Stomach smooth muscle (tissue), 2 donors: ENCODE data around the gene MMAB.
A peak's percentile ranks its signal among the peaks of the same experiment; 100 is the strongest.

Experiments
- H3K27ac ChIP-seq: one replicate; pipeline ENCODE4 v1.7.0; 2013; ENCODE audit warnings: mild to moderate bottlenecking, low read length, inconsistent platforms
- H3K27me3 ChIP-seq, 2 donors: one replicate each; pipeline ENCODE4 v1.7.0; 2013; ENCODE audit warnings: low read length in 2 of 2; ENCODE audit not compliant: insufficient read depth in 2 of 2, control insufficient read depth in 1 of 2
- H3K36me3 ChIP-seq, 2 donors: one replicate each; pipeline ENCODE4 v1.7.0; 2013; ENCODE audit warnings: low read length in 2 of 2; ENCODE audit not compliant: control insufficient read depth in 2 of 2, insufficient read depth in 2 of 2
- H3K4me1 ChIP-seq: one replicate; pipeline ENCODE4 v1.7.0; 2013; ENCODE audit warnings: low read length; ENCODE audit not compliant: control insufficient read depth, insufficient read depth
- H3K4me3 ChIP-seq, 2 donors: one replicate each; pipeline ENCODE4 v1.7.0; 2013; ENCODE audit warnings: low read length in 2 of 2
- H3K9ac ChIP-seq, 2 donors: one replicate each; pipeline ENCODE4 v1.7.0; 2013; ENCODE audit warnings: low read length in 2 of 2, mild to moderate bottlenecking in 1 of 2
- H3K9me3 ChIP-seq, 2 donors: one replicate each; pipeline ENCODE4 v1.7.0; 2013; ENCODE audit warnings: low read length in 2 of 2; ENCODE audit not compliant: control insufficient read depth in 2 of 2
- donor health status: healthy.
- donor health status: Pancreatic carcinoma.

MMAB gene

DNA sequence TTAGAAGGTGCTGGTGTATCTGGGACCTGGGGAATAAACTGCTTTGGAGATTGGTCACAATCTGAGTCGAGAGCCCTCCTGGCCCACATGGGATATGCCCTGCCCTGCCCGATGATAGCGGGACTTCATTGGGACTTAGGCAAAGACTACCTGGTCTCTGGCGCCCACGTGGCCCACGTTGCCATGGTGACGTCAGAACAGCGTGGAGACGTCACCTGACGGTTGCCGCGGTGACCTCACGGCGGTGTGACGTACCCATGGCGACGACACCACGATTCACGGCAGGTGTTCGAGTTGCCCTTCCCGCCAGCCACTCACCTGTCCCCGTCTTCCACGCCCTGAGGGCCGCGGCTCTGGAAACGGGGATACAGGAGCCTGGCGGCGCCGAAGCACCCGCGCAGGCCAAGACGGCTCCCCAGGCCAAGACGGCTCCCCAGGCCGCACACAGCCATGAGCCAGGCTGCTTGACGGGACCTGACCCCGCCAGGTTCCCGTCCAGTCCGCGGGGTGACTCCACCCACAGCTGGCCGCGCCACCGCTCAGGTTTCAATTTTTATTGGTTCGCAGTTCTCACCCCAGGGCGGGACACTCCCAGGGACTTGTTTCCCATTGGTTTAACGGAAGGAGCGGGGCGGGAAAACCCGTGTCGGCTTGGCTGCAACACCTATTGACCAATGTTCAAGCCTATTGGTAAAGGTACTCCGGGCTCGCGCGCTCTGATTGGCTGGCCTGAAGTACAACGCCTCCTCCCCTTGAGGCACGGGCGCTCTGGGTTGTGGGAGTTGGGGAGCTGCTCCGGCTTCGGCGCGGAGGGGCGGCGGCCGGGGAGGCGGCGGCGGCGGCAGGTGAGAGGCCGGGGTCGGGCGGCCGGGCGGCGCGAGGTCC lies at the start of gene MMAB, which contains the start of gene MVK:
Gene MMAB, minus strand, starts transcription at position 476 of the 885 bp plus-strand sequence. Its CDS starts 24 bp downstream, at position 452.
Gene MVK, plus strand, starts transcription at position 766 of the 885 bp plus-strand sequence. CDS start 1,029 bp downstream, outside the sequence.
- H3K4me1 ChIP-seq: peaks cover 15% of the 10 kb centered on the region
- peak within 1 kb of the TSS; percentile 65 to 94 for H3K4me3 ChIP-seq
- H3K9ac ChIP-seq: peak within 1 kb of the TSS; percentile 66 to 84
- H3K27me3 ChIP-seq: no peaks in the 10 kb centered on the region
- peaks cover 9 to 23% of the 10 kb centered on the region in 2 donors for H3K36me3 ChIP-seq
- H3K27ac ChIP-seq: peak within 1 kb of the TSS; percentile 60
- H3K9me3 ChIP-seq: no peaks in the 10 kb centered on the region

DNA sequence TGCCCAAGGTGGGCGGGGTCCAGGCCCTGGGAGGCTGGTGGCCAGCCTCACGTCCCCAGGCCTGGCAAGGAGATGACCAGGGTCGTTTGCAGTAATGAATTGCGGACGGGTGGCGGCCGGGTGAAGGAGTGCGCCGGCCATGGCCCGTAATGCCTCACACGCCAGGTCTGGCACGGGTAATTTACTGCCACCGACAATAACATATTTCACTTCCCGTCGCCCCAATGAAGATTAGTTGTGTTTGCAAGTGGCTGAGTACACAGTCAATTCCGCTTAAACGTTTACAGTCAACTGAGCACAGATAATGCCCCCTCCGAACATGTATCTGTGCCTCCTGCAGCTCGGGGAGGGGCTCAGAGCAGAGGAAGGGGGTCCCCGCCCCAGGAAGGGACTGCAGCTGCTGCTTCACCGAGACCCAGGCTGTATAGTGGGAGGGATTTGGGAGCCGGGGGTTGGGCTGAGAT lies 48.6 kb upstream of the MMAB start:
- Histone ChIP-seq H3K4me3 (no peak overlapping the region), H3K9ac (no peak overlapping the region), H3K36me3 (no peaks in the 10 kb centered on the region), H3K4me1 (peaks cover 5% of the 10 kb centered on the region), H3K27ac (no peak overlapping the region), H3K9me3 (no peaks in the 10 kb centered on the region), H3K27me3 (peaks cover 11 to 23% of the 10 kb centered on the region in 2 donors)

DNA sequence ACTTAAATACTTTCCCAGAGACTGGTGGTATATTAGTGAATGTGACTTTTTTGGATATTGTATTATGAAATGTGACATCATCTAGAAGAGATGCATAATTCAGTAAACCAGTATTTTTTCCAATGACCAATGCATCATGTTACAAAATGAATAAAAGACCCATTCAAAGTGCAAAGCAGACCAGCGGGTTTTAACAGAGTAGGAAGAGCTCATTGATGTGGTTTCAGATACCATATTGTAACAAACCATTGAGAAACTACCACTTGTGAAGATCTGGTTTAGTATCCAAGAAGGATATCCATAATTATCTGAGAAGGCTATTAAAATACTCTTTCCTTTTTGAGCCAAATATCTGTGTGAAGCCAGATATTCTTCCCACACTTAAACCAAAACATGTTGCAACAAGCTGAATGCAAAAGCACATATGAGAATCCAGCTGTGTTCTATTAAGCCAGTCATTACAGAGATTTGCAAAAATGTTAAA lies 47.9 kb upstream of the MMAB start:
- Histone ChIP-seq H3K9ac (no peak overlapping the region), H3K9me3 (no peaks in the 10 kb centered on the region), H3K27ac (no peak overlapping the region), H3K27me3 (peaks cover 8 to 18% of the 10 kb centered on the region in 2 donors), H3K36me3 (no peaks in the 10 kb centered on the region), H3K4me3 (no peak overlapping the region), H3K4me1 (peaks cover 5% of the 10 kb centered on the region)

DNA sequence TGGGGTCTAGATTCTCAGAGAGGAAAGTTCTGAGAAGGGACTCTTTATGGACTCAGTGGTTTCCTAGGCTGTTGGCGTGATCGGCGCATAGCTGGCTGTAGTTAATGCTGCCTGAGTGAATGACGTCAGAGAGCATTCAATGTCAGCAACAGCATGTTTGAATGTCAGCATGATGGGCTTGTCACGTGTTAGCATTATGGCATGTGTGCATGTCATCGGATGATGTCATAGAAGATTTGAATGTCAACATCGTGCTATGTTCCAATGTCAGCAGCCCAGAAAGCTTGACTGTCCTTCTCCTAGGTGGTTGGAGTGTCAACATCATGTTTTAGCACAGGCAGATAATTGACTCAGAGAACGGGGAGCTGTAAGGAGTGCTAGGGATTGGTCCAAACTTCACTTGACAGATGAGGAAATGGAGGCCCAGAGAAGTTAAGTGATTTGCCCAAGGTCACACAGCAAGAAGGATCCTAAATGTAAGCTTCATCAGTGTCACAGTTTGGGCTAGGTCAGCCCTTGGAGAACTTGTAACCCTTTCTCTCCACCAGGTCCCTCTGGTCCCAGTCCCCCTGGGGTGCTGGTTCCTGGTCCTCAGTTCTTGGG lies 45.8 kb upstream of the MMAB start:
- Histone ChIP-seq H3K27ac (no peak overlapping the region), H3K9me3 (no peaks in the 10 kb centered on the region), H3K9ac (no peak overlapping the region), H3K36me3 (no peaks in the 10 kb centered on the region), H3K4me3 (no peak overlapping the region), H3K27me3 (peaks cover 8 to 16% of the 10 kb centered on the region in 2 donors), H3K4me1 (peaks cover 2% of the 10 kb centered on the region)

DNA sequence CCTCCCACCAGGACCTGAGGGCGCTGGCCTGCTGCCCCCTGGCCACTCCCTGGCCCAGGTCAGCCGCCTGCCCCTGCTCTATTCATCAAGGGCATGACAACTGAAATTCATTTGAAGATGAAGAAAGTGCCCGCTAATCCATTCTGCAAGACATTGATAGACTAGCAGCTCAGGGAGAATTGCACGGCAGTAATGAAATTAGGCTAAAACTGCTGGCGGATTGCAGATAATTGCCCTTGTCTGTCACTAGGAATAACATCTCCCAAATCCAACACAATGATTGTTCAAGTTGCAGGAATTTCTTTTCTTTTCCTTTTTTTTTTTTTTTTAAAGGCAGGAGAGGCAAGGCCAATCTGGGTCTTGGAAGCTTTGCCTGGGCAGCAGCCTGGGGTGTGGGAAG lies 44.8 kb upstream of the MMAB start:
- Histone ChIP-seq H3K27ac (no peak overlapping the region), H3K9me3 (no peaks in the 10 kb centered on the region), H3K27me3 (peaks cover 18% of the 10 kb centered on the region in 2 donors), H3K4me3 (no peak overlapping the region), H3K4me1 (peaks cover 2% of the 10 kb centered on the region), H3K9ac (no peak overlapping the region), H3K36me3 (no peaks in the 10 kb centered on the region)

DNA sequence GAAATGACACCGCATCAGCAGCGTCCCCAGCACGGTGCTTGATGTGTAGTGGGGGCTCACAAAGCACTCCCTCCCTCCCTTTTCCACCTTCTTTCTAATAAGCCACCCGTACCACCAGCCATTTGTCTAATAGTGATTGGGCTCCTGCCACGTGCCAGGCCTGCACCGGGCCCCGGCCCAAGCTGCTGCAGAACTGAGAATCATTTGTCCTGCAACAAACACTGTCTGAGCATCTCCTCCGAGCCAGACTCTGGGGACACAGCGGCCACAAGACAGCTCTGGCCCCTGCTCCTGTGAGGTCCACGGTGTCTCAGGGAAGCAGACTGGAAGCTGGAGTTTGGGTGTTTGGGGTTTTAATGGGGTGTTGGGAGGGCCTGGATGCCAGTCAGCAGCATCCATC lies 44.2 kb upstream of the MMAB start:
- H3K4me3 ChIP-seq: no peak overlapping the region
- H3K4me1 ChIP-seq: peaks cover 2% of the 10 kb centered on the region
- H3K27ac ChIP-seq: no peak overlapping the region
- H3K36me3 ChIP-seq: no peaks in the 10 kb centered on the region
- no peaks in the 10 kb centered on the region for H3K9me3 ChIP-seq
- H3K27me3 ChIP-seq: peaks cover 21 to 22% of the 10 kb centered on the region in 2 donors
- no peak overlapping the region for H3K9ac ChIP-seq

DNA sequence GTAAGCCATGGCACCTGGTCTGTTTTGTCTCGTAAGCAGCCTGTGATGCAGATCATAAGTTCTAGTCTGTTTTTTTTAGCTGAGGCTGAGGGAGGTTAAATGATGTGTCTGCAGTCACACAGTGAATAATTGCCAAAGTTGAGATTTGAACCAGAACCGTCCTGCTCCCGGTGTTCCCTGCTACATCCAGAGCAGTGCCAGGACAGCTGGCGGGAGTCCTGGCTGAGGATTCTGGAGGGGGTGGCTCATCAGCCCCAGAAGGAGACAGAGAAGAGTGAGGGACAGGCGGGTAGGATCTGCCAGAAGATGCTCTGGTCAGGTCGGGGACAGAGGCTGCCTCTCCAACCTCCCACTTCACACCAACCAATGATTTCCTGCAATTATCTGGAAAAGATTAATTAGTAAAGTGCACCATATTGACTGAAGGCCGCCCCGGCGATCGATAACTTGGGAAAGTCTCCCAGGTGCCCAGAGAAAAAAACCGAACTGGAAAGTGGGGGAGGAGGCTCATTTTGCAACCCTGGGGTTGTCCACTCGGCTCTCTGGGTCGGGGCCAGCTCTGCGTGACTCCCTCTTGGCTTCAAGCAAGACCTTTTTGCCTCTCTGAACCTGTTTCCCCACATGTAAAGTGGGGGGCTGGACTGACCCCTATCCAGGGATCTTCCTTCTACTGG lies 42.4 kb upstream of the MMAB start:
- Histone ChIP-seq H3K27me3 (peaks cover 21 to 29% of the 10 kb centered on the region in 2 donors), H3K4me3 (no peak overlapping the region), H3K36me3 (no peaks in the 10 kb centered on the region), H3K9me3 (no peaks in the 10 kb centered on the region), H3K4me1 (no peaks in the 10 kb centered on the region), H3K27ac (no peak overlapping the region), H3K9ac (no peak overlapping the region)

DNA sequence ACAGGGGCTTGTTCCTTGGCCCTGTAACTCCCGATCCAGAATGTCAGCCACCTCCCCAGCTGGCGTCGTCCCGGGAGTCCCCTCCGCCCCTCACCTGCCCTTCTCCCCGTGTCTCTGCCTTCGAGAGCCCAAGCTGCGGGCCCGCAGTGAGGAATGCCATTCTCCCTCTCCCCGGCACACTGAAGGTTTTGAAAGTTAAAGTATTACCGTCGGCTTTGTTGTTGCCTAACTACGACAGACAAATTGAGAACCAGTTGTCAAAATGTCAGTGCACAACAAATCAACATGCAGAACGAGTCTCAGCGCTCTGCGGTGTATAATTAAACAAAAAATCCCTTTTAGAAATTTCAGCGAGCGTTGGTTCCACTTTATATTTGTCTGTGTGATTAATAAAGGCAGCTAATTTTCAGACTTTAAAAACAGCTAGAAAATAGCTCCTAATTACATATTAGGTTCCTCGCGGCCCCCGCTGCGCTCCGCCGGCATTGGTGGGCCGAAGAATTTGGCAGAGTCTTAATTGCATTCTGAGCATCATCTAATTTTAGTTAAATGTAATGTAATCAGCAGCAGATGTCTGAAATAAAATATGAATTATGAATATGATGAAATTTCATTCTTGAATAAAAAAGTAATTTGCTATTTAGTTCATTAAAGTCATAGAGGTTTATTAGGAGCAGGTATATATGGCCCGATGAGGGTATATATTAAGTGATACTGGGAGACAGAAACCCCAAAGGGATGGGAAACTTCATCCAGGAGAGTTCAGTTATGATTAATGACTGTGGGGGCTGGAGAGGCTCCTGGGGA lies 40.5 kb upstream of the MMAB start:
- Histone ChIP-seq H3K9me3 (no peaks in the 10 kb centered on the region), H3K9ac (no peak overlapping the region), H3K4me3 (no peak overlapping the region), H3K27ac (no peak overlapping the region), H3K36me3 (no peaks in the 10 kb centered on the region), H3K27me3 (peaks cover 32 to 36% of the 10 kb centered on the region in 2 donors), H3K4me1 (no peaks in the 10 kb centered on the region)

DNA sequence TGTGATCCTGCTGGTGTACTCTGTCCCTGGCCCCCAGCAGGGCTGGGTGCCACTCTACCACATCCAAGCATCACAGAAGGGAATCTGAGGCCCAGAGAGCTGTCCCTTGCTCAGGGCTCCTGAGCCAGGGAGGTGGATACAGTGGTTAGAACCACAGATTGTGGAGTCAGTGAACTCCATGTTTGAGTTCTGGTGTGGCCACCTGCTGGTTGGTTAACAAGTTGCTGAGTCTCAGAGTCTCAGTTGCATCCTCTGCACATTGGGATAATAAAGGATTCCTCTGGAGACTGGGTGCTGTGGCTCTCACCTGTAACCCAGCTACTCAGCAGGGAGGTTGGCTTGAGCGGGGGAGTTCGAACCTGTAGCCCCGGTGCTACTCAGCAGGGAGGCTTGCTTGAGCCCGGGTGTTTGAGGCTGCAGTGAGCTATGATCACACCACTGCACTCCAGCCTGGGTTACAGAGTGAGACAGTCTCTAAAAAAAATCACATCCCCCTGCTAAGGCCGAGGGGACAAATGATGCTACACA lies 39.7 kb upstream of the MMAB start:
- no peaks in the 10 kb centered on the region for H3K36me3 ChIP-seq
- no peak overlapping the region for H3K4me3 ChIP-seq
- H3K4me1 ChIP-seq: no peaks in the 10 kb centered on the region
- H3K9ac ChIP-seq: no peak overlapping the region
- H3K9me3 ChIP-seq: no peaks in the 10 kb centered on the region
- peaks cover 32 to 42% of the 10 kb centered on the region in 2 donors for H3K27me3 ChIP-seq
- no peak overlapping the region for H3K27ac ChIP-seq

DNA sequence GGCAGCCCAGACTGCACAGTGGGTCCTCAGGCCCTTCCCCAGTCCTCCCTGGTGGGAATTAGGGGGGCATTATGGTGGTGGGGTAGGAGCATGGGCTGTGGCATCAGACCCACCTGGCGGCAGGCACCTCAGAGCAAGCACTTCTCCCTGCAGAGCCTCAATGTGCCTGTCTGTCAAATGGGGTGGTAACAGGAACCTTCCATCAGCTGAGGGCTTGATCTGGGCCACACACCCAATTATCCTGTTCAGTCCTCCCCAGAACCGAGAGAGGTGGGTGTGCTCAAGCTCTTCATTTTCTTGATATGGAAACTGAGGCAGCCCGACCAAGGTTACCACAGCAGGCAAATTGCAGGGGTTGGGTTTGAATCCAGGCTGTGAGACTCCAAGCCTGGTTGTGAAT lies 38.7 kb upstream of the MMAB start:
- H3K4me1 ChIP-seq: peaks cover under 1% of the 10 kb centered on the region

More for the DNA sequence above, 38.7 kb upstream of the MMAB start:
- H3K9ac ChIP-seq: no peak overlapping the region
- peaks cover 36 to 47% of the 10 kb centered on the region in 2 donors for H3K27me3 ChIP-seq
- H3K4me3 ChIP-seq: no peak overlapping the region
- H3K9me3 ChIP-seq: no peaks in the 10 kb centered on the region
- H3K27ac ChIP-seq: no peak overlapping the region
- H3K36me3 ChIP-seq: no peaks in the 10 kb centered on the region
